SK-N-SH treated with all-trans-retinoic acid at 6 μM for 48 hours (cell line): ENCODE measurements around the gene APH1A.
"Not testable (repeated sequence)": the region's sequence is repeated elsewhere in the genome, so short reads cannot be mapped to it uniquely, and the experiment has no call there.

Source experiments
- ATAC-seq: fragments of 200-7000 bp; cut with Tn5 transposase; 3 replicates; pipeline ENCODE4 v1.9.1; 2020; ENCODE audit warnings: mild to moderate bottlenecking, moderate library complexity
- ARNTL ChIP-seq: fragments of 450-650 bp; formaldehyde crosslinking; IDR thresholded peaks from 2 replicates; pipeline ENCODE4 v1.5.0; 2020; ENCODE audit warnings: low read depth, mild to moderate bottlenecking, moderate library complexity, borderline replicate concordance
- BACH2 ChIP-seq: fragments of 250-450 bp; sonication (Bioruptor Pico); IDR thresholded peaks from 2 replicates; pipeline ENCODE4 v1.9.0; 2021; ENCODE audit warnings: mild to moderate bottlenecking, borderline replicate concordance
- CSDC2 ChIP-seq: fragments of 250-450 bp; sonication (Bioruptor Pico); IDR thresholded peaks from 2 replicates; pipeline ENCODE4 v1.5.0; 2020; ENCODE audit warnings: mild to moderate bottlenecking, moderate library complexity
- ESRRG ChIP-seq: fragments of 250-450 bp; sonication (Bioruptor Pico); IDR thresholded peaks from 2 replicates; pipeline ENCODE4 v1.6.1; 2021; ENCODE audit warnings: mild to moderate bottlenecking
- GLIS3 ChIP-seq: fragments of 250-450 bp; sonication (Bioruptor Pico); IDR thresholded peaks from 2 replicates; pipeline ENCODE4 v1.5.0; 2020; ENCODE audit warnings: mild to moderate bottlenecking, moderate library complexity
- ISL1 ChIP-seq: fragments of 250-450 bp; sonication (Bioruptor Pico); IDR thresholded peaks from 2 replicates; pipeline ENCODE4 v2.1.2; 2022; ENCODE audit warnings: mild to moderate bottlenecking, moderate library complexity
- OSR1 ChIP-seq: fragments of 250-450 bp; sonication (Bioruptor Pico); IDR thresholded peaks from 2 replicates; pipeline ENCODE4 v1.8.0; 2022; ENCODE audit warnings: moderate library complexity, mild to moderate bottlenecking, inconsistent platforms
- POU6F1 ChIP-seq: fragments of 250-450 bp; sonication (Bioruptor Pico); IDR thresholded peaks from 2 replicates; pipeline ENCODE4 v1.8.0; 2021; ENCODE audit warnings: low read depth, mild to moderate bottlenecking, moderate library complexity, borderline replicate concordance
- PPARA ChIP-seq: fragments of 250-450 bp; sonication (Bioruptor Pico); IDR thresholded peaks from 2 replicates; pipeline ENCODE4 v1.5.0; 2020; ENCODE audit warnings: mild to moderate bottlenecking, borderline replicate concordance
- RARB ChIP-seq: fragments of 250-450 bp; sonication (Bioruptor Pico); IDR thresholded peaks from 2 replicates; pipeline ENCODE4 v1.8.0; 2021; ENCODE audit warnings: mild to moderate bottlenecking, moderate library complexity
- SNAI2 ChIP-seq: fragments of 250-450 bp; sonication (Bioruptor Pico); IDR thresholded peaks from 2 replicates; pipeline ENCODE4 v1.5.0; 2020; ENCODE audit warnings: mild to moderate bottlenecking, moderate library complexity
- TCF4 ChIP-seq: fragments of 250-450 bp; sonication (Bioruptor Pico); IDR thresholded peaks from 2 replicates; pipeline ENCODE4 v1.8.0; 2021; ENCODE audit warnings: mild to moderate bottlenecking, moderate library complexity, borderline replicate concordance
- TOX ChIP-seq: fragments of 250-450 bp; sonication (Bioruptor Pico); IDR thresholded peaks from 2 replicates; pipeline ENCODE4 v1.8.0; 2021; ENCODE audit warnings: mild to moderate bottlenecking, moderate library complexity, borderline replicate concordance
- TSHZ2 ChIP-seq: fragments of 250-450 bp; sonication (Bioruptor Pico); IDR thresholded peaks from 2 replicates; pipeline ENCODE4 v1.5.0; 2020; ENCODE audit warnings: mild to moderate bottlenecking, moderate library complexity
- ZC3H10 ChIP-seq: fragments of 250-450 bp; sonication (Bioruptor Pico); IDR thresholded peaks from 2 replicates; pipeline ENCODE4 v1.5.1; 2021; ENCODE audit warnings: mild to moderate bottlenecking, moderate library complexity
- ZFP3 ChIP-seq: fragments of 250-450 bp; sonication (Bioruptor Pico); IDR thresholded peaks from 2 replicates; pipeline ENCODE4 v1.5.0; 2020; ENCODE audit warnings: mild to moderate bottlenecking, moderate library complexity
- ZFP30 ChIP-seq: fragments of 450-650 bp; formaldehyde crosslinking; IDR thresholded peaks from 2 replicates; pipeline ENCODE4 v1.5.0; 2022; ENCODE audit warnings: mild to moderate bottlenecking, moderate library complexity
- ZNF565 ChIP-seq: fragments of 450-650 bp; formaldehyde crosslinking; conservative IDR thresholded peaks from 2 replicates; pipeline ENCODE4 v1.5.0; 2020; ENCODE audit warnings: low read depth, mild to moderate bottlenecking, moderate library complexity
- ZNF8 ChIP-seq: fragments of 450-650 bp; formaldehyde crosslinking; IDR thresholded peaks from 2 replicates; pipeline ENCODE4 v1.5.0; 2020; ENCODE audit warnings: mild to moderate bottlenecking, moderate library complexity

Gene APH1A

GRCh38 chr1:150234309-150234565 lies 34.6 kb downstream of the APH1A start:
- peak; percentile 19; the same call in 2 of the 3 replicates for ATAC-seq
- TF ChIP-seq OSR1 = no peak
- no peak for TF ChIP-seq POU6F1
- no peak for TF ChIP-seq GLIS3 (CRISPR knock-in tag)
- TF ChIP-seq ESRRG = no peak
- no peak for TF ChIP-seq RARB (CRISPR knock-in tag)
- TF ChIP-seq TOX = no peak
- no peak for TF ChIP-seq TCF4 (CRISPR knock-in tag)
- TF ChIP-seq ISL1 = no peak
- TF ChIP-seq PPARA (CRISPR knock-in tag) = no peak
- TF ChIP-seq ZNF8 (CRISPR knock-in tag) = no peak
- TF ChIP-seq CSDC2 (CRISPR knock-in tag) = no peak
- no peak for TF ChIP-seq ZNF565 (CRISPR knock-in tag)
- TF ChIP-seq ZC3H10 (CRISPR knock-in tag) = no peak

- TF ChIP-seq OSR1 (no peak), POU6F1 (no peak)
Observed at GRCh38 chr1:150233359-150234308, 35.2 kb downstream of the APH1A start.

GRCh38 chr1:150232921-150233320 lies 35.9 kb downstream of the APH1A start:
- ATAC-seq = not testable (repeated sequence)

More at GRCh38 chr1:150233359-150234308, 35.2 kb downstream of the APH1A start:
- no peak for ATAC-seq

- ATAC-seq = not testable (repeated sequence)
Observed at GRCh38 chr1:150228246-150228645, 40.6 kb downstream of the APH1A start.

GRCh38 chr1:150227228-150227627 lies 41.6 kb downstream of the APH1A start:
- no peak for TF ChIP-seq RARB (CRISPR knock-in tag)
- no peak for ATAC-seq

GRCh38 chr1:150226486-150226885 lies 42.3 kb downstream of the APH1A start:
- ATAC-seq = no peak
- TF ChIP-seq ISL1 = no peak
- TF ChIP-seq ZC3H10 (CRISPR knock-in tag) = no peak
- TF ChIP-seq ARNTL (CRISPR knock-in tag) = no peak
- no peak for TF ChIP-seq TSHZ2
- no peak for TF ChIP-seq CSDC2 (CRISPR knock-in tag)
- no peak for TF ChIP-seq RARB (CRISPR knock-in tag)
- TF ChIP-seq BACH2 = no peak
- TF ChIP-seq SNAI2 = no peak
- TF ChIP-seq ZFP30 = no peak

GRCh38 chr1:150225546-150225945 lies 43.3 kb downstream of the APH1A start:
- ATAC-seq = no peak
- TF ChIP-seq TOX (no peak), ISL1 (no peak), SNAI2 (no peak), GLIS3 (CRISPR knock-in tag) (no peak), POU6F1 (no peak), TSHZ2 (no peak), ZNF565 (CRISPR knock-in tag) (no peak), OSR1 (no peak), ZFP3 (CRISPR knock-in tag) (no peak), BACH2 (no peak)
